Retinal pigment epithelial cell (primary cell): ENCODE results near the gene ERC2.

Source experiments
- DNase-seq: peaks from one replicate; pipeline ENCODE4 v3.0.0-alpha.2; 2010; ENCODE audit warnings: low read depth
- H3K4me3 ChIP-seq: 2 replicates; pipeline ENCODE4 v1.5.1; 2011; ENCODE audit warnings: mild to moderate bottlenecking, low read length, control low read depth, moderate library complexity
- TF ChIP-seq, protein P1 (sequence below): conservative IDR thresholded peaks from 2 replicates; pipeline ENCODE4 v1.5.1; 2011; ENCODE audit warnings: low read depth, low read length, control low read depth, inconsistent platforms

ERC2 gene

DNA sequence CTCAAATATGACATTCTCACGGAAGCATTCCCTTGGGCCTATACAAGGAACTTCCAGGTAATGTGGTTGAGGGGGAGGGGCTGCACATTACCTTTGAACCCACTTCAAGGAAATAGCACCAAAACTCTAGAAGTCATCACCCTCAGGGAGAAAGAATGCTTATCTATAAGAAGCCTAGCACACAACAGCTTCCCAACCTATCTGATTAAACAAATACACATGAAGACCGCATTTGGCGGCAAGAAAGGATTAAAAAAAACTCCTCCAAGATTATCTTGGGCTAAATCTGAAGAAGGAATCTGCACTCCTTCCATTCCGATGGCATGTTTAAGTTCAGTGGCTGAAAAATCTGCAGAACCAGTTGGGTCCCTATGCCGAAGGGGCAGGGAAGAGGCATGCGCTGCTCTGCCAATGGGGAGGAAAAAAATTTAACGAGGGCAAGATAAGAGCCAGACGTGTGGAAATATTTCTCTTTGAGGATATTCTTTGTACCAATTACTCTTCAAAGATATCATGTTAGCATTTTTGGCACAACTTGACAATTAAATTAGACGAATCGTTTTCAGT is 899.2 kb downstream of the ERC2 start:
- DNase-seq = no peak
- TF ChIP-seq, protein P1, sequence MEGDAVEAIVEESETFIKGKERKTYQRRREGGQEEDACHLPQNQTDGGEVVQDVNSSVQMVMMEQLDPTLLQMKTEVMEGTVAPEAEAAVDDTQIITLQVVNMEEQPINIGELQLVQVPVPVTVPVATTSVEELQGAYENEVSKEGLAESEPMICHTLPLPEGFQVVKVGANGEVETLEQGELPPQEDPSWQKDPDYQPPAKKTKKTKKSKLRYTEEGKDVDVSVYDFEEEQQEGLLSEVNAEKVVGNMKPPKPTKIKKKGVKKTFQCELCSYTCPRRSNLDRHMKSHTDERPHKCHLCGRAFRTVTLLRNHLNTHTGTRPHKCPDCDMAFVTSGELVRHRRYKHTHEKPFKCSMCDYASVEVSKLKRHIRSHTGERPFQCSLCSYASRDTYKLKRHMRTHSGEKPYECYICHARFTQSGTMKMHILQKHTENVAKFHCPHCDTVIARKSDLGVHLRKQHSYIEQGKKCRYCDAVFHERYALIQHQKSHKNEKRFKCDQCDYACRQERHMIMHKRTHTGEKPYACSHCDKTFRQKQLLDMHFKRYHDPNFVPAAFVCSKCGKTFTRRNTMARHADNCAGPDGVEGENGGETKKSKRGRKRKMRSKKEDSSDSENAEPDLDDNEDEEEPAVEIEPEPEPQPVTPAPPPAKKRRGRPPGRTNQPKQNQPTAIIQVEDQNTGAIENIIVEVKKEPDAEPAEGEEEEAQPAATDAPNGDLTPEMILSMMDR = no peak
- no peak overlapping the region for H3K4me3 ChIP-seq

DNA sequence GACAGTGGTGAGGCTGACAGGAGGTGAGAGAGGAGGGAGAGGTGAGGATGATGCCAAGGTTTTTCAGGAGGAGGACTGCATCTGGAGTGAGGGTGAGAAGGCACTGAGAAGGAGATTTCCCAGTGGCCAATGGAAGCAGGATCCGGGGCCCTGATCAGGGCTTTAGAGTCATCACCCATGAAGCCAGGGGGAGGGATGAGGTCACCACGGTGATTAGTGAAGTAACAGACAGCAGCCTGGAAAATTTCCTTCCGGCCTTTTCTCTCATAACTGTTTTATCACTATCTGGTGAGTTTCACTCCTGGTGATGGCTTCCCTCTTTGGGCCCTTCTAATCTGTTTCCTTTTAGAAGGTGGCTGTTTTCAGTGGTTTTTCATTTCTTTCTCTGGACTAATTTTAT is 900.7 kb downstream of the ERC2 start:
- DNase-seq = no peak
- H3K4me3 ChIP-seq = no peak overlapping the region
- TF ChIP-seq, protein P1 = no peak

DNA sequence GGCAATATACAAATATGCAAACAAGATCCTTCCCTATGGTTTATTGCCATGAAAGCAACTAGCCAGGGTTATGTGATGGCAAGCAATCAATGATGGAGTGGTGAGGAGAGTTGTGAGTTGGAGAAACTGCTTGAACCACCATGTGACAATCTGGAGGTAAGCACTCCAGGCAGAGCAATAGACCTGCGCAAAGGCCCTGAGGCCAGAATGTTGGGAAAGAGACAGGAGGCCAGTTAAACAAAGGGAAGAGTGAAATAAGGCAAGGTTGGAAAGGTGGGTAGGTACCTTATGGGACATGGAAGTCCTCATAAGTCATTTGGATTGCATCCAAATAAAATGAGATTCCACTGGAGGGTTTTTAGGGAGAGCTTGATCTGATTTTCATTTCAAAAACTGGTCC is 901.1 kb downstream of the ERC2 start:
- TF ChIP-seq, protein P1 = no peak
- DNase-seq = no peak

DNA sequence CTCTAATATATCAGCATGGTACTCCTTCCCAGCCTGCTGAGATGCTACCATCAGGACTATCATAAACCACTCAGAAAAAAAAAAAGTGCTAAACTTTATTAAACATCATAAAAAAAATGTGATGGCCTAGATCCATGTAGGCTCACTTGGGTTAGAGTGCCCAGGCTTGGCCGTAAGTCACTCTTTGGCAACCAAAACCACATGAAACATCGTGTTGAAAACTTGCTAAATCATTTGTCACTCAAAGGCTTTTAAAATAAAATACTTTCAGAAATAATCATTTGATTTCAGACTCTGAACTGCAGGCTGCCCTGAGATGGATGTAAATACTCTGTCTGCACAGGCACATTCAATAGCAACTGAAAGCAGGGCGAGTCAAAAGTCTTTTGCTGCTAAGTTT is 902.7 kb downstream of the ERC2 start:
- no peak for DNase-seq
- TF ChIP-seq, protein P1 = no peak
- no peak overlapping the region for H3K4me3 ChIP-seq

More for the DNA sequence above, 901.1 kb downstream of the ERC2 start:
- no peak overlapping the region for H3K4me3 ChIP-seq

DNA sequence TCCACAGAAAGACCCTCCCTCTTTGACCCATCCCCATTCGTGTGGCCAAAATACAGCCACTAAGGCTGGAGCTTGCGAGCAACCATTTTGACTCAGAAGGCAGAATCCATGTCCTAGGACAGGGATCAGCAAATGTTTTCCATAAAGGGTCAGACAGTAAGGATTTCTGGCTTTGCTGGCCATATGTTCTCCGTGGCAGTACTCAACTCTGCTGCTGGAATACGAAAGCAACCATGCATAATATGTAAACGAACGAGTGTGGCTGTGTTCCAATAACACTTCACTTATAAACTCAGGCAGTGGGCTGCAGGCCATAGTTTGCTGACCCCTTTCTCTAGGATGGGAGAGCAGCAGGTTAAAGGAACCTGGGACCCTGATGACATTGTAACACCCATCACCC is 903.5 kb downstream of the ERC2 start:
- no peak for DNase-seq
- no peak overlapping the region for H3K4me3 ChIP-seq
- TF ChIP-seq, protein P1 = no peak

DNA sequence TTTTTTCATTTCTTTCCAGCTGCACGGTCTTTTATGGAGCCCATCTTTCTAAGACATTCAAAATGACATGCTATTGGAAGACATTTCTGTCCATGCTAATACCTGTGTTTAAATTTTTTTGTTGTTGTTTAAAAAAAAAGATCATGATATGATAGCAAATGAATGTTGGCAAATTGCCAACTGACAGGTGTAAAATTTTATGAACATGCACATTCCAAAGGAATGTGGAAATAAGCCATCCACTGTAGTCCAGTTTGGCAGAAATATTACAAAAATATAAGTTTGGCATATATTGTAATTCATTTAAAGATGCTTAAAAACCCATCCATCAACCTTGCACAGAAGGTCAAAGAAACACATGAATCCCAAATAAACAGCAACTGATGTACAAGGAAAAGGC is 905.6 kb downstream of the ERC2 start:
- no peak for DNase-seq
- TF ChIP-seq, protein P1 = no peak
- no peak overlapping the region for H3K4me3 ChIP-seq

DNA sequence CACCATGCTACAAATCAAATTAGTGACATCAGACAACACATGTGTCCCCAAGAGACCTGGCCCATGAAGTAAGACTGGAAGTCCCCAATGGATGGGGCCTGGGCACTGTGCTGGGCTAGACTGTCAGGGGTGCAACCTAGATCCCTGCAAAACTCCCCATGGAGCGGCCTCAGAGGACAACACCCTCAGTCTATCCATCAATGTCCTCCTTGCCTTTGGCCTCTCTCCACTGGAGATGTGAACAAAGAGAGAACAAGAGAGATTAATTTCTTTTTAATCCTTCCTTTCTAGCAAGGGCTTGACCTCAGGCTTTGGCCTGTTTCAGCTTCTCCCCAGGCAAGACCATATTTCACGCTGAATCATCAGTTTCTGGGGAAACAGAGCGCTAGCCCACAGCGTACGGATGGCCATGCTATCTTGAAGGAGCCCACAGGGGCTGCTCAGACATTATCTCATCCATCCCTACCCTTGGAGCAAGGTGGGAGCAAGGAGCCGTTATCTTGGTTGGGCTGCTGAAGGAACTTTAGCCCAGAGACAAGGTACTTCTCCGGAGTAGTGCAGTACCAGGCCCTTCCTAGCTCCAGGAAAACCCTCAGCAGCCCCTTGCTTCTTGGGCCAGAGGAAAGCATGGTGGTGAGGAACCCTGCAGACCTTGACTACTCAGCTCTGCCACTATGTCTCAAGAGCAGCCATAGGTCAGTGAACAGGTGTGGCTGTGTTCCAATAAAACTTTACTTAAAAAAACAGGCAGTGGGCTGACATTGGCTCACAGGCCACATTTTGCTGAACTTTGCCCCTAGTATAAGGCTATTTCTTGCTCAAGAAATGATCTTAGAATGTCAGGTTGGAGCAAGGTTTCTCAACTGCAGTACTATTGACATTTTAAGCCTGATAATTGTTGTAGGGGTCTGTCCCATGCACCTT is 908.5 kb downstream of the ERC2 start:
- TF ChIP-seq, protein P1 = no peak
- no peak overlapping the region for H3K4me3 ChIP-seq
- no peak for DNase-seq
